GM10266 (cell line): ENCODE data around the gene SLC38A3.

Source experiments
- DNase-seq: peaks from one replicate; pipeline ENCODE4 v3.0.0; 2012; ENCODE audit errors: extremely low spot score
- CTCF ChIP-seq: IDR thresholded peaks from 2 replicates; pipeline ENCODE4 v1.5.1; 2012; ENCODE audit warnings: mild to moderate bottlenecking, low read depth; ENCODE audit not compliant: control insufficient read depth, insufficient read depth; ENCODE audit errors: missing control alignments

Gene SLC38A3

GRCh38 chr3:50256978-50257890, 52.2 kb downstream of the SLC38A3 start:
- TF ChIP-seq CTCF, result peak; percentile 39
- no peak for DNase-seq

- DNase-seq, result no peak
- no peak for TF ChIP-seq CTCF
These were observed 53.1 kb downstream of the SLC38A3 start for GRCh38 chr3:50258029-50258680.

- no peak for DNase-seq
- no peak for TF ChIP-seq CTCF
These were observed 53.9 kb downstream of the SLC38A3 start for GRCh38 chr3:50258979-50259378.

- DNase-seq, result no peak
- TF ChIP-seq CTCF, result no peak
These were observed 54.5 kb downstream of the SLC38A3 start for GRCh38 chr3:50259432-50260026.

GRCh38 chr3:50260027-50260941, 55.2 kb downstream of the SLC38A3 start:
- TF ChIP-seq CTCF, result peak; percentile 99
- peak; percentile 98 for DNase-seq

- TF ChIP-seq CTCF, result no peak
- no peak for DNase-seq
These were observed 55.9 kb downstream of the SLC38A3 start for GRCh38 chr3:50260942-50261441.
